Prostate gland (tissue), 2 donors: ENCODE data around the gene TNK2.

ENCODE experiments used
- CTCF ChIP-seq, 4 experiments: fragments of 200-600 bp in 2 of 4; fragments of 450-650 bp in 2 of 4; sonication (generic) in 2 of 4; IDR thresholded peaks; 1 replicate in 3 of 4; 2 replicates in 1 of 4; pipeline ENCODE4 v1.5.1; 2016 to 2019; ENCODE audit warnings: antibody characterized with exemption in 4 of 4, mild to moderate bottlenecking in 2 of 4, moderate library complexity in 2 of 4
- POLR2A ChIP-seq: fragments of 450-650 bp; IDR thresholded peaks from one replicate; pipeline ENCODE4 v1.6.1; 2016; ENCODE audit warnings: antibody characterized with exemption, mild to moderate bottlenecking
- POLR2AphosphoS5 ChIP-seq: sonication (generic); formaldehyde crosslinking; IDR thresholded peaks from one replicate; pipeline ENCODE4 v1.6.1; 2017; ENCODE audit warnings: antibody characterized with exemption

- TF ChIP-seq POLR2AphosphoS5: no peak
- TF ChIP-seq CTCF (IDR thresholded peaks at IDR 0.05): peak in 1 of 4 experiments; percentile 8
- peak; percentile 13 for TF ChIP-seq POLR2A
These were observed 84.4 kb downstream of the TNK2 start for GRCh38 chr3:195823999-195824398.
